HG02610 (cell line): ENCODE measurements around the gene IQCK.
"Not testable (repeated sequence)": the region's sequence is repeated elsewhere in the genome, so short reads cannot be mapped to it uniquely, and the experiment has no call there.

Experiments
- ATAC-seq: cut with Tn5 transposase; IDR thresholded peaks from one replicate; pipeline ENCODE4 v1.9.1; 2021; ENCODE audit warnings: mild to moderate bottlenecking, moderate library complexity; ENCODE audit not compliant: unreplicated experiment

IQCK gene

GRCh38 chr16:19785081-19785480 is 67.0 kb downstream of the IQCK start:
- ATAC-seq = no peak

GRCh38 chr16:19785512-19786130 is 67.5 kb downstream of the IQCK start:
- no peak for ATAC-seq

GRCh38 chr16:19801369-19801768 is 83.3 kb downstream of the IQCK start:
- not testable (repeated sequence) for ATAC-seq

GRCh38 chr16:19801824-19802223 is 83.8 kb downstream of the IQCK start:
- not testable (repeated sequence) for ATAC-seq

- no peak for ATAC-seq
These were observed 84.5 kb downstream of the IQCK start for GRCh38 chr16:19802612-19803011.

- no peak for ATAC-seq
These were observed 86.7 kb downstream of the IQCK start for GRCh38 chr16:19804538-19805323.

- ATAC-seq = no peak
These were observed 87.5 kb downstream of the IQCK start for GRCh38 chr16:19805459-19806162.

GRCh38 chr16:19808061-19808641 is 90.1 kb downstream of the IQCK start:
- ATAC-seq = no peak

GRCh38 chr16:19809121-19809635 is 91.1 kb downstream of the IQCK start:
- ATAC-seq = no peak

GRCh38 chr16:19809693-19810092 is 91.6 kb downstream of the IQCK start:
- no peak for ATAC-seq

- no peak for ATAC-seq
These were observed 93.0 kb downstream of the IQCK start for GRCh38 chr16:19810817-19811731.

- ATAC-seq = no peak
These were observed 94.9 kb downstream of the IQCK start for GRCh38 chr16:19812986-19813385.

GRCh38 chr16:19815418-19815817 is 97.3 kb downstream of the IQCK start:
- ATAC-seq = no peak

GRCh38 chr16:19817122-19817521 is 99.1 kb downstream of the IQCK start:
- ATAC-seq = no peak

- ATAC-seq = no peak
These were observed 99.8 kb downstream of the IQCK start for GRCh38 chr16:19817875-19818274.

GRCh38 chr16:19822533-19822932 is 104.5 kb downstream of the IQCK start:
- no peak for ATAC-seq

GRCh38 chr16:19823322-19823721 is 105.3 kb downstream of the IQCK start:
- no peak for ATAC-seq

- no peak for ATAC-seq
These were observed 106.1 kb downstream of the IQCK start for GRCh38 chr16:19824216-19824615.

GRCh38 chr16:19829844-19830692 is 112.0 kb downstream of the IQCK start:
- no peak for ATAC-seq
